Gastroesophageal sphincter (tissue), 4 donors: Measurements from ENCODE around the gene ZNF580. TPM values are rescaled to one million over a fixed set of nuclear protein-coding genes. Genes with fewer than 3 reads are reported as not detected.

Experiments used
- ATAC-seq: fragments of 150-250 bp; one replicate; pipeline ENCODE4 v1.9.1; 2016; ENCODE audit warnings: mild to moderate bottlenecking, moderate library complexity
- H3K27ac ChIP-seq, 4 donors: fragments of 200-600 bp; sonication (generic) in 3 of 4; 1 replicate in 3 of 4; 2 replicates in 1 of 4; pipeline ENCODE4 v1.5.1; 2016 to 2019
- H3K27me3 ChIP-seq: fragments of 200-600 bp; sonication (generic); one replicate; pipeline ENCODE4 v1.5.1; 2019
- H3K36me3 ChIP-seq, 2 donors: fragments of 200-600 bp; sonication (generic); one replicate each; pipeline ENCODE4 v1.5.1; 2019; ENCODE audit warnings: control low read depth in 1 of 2
- H3K4me1 ChIP-seq, 3 donors: fragments of 200-600 bp; sonication (generic); 1 replicate in 2 of 3; 2 replicates in 1 of 3; pipeline ENCODE4 v1.5.1; 2016 to 2019; ENCODE audit warnings: control low read depth in 2 of 3
- H3K4me3 ChIP-seq, 2 donors: fragments of 200-600 bp; sonication (generic); one replicate each; pipeline ENCODE4 v1.5.1; 2019; ENCODE audit warnings: mild to moderate bottlenecking in 1 of 2, moderate library complexity in 1 of 2
- H3K9me3 ChIP-seq, 3 donors: fragments of 200-600 bp; sonication (generic); one replicate each; pipeline ENCODE4 v1.5.1; 2017 to 2019; ENCODE audit warnings: control low read depth in 2 of 3
- EP300 ChIP-seq: sonication (generic); formaldehyde crosslinking; IDR thresholded peaks from one replicate; pipeline ENCODE4 v1.6.1; 2017; ENCODE audit warnings: antibody characterized with exemption, mild to moderate bottlenecking
- POLR2A ChIP-seq, 2 donors: fragments of 450-650 bp; IDR thresholded peaks; one replicate each; pipeline ENCODE4 v1.6.1; 2017; ENCODE audit warnings: antibody characterized with exemption in 2 of 2, mild to moderate bottlenecking in 2 of 2, moderate library complexity in 1 of 2
- POLR2AphosphoS5 ChIP-seq: sonication (generic); formaldehyde crosslinking; IDR thresholded peaks from one replicate; pipeline ENCODE4 v1.6.1; 2017; ENCODE audit warnings: antibody characterized with exemption
- WGBS, 2 donors: methylation state at CpG; one replicate each; pipeline ENCODE4 v1.1.5; 2018; ENCODE audit warnings: low coverage in 1 of 2; 5-methylcytosine and 5-hydroxymethylcytosine counted together
- total RNA-seq, 4 donors: library from RNA; depleted of rRNA; stranded (reverse); fragments of >200 nt; gene quantifications; one replicate each; pipeline ENCODE4 v1.1.0, GENCODE V29; 2016
- TF ChIP-seq, protein P1 (sequence below), 4 experiments: fragments of 200-600 bp in 2 of 4; fragments of 450-650 bp in 2 of 4; sonication (generic) in 1 of 4; IDR thresholded peaks; one replicate each; pipeline ENCODE4 v1.5.1; 2017 to 2019; ENCODE audit warnings: antibody characterized with exemption in 4 of 4, mild to moderate bottlenecking in 2 of 4, moderate library complexity in 2 of 4

Gene ZNF580
- total RNA-seq, 4 donors from 2014 or later: 28.9 to 44.1 (median 35.2) TPM

DNA sequence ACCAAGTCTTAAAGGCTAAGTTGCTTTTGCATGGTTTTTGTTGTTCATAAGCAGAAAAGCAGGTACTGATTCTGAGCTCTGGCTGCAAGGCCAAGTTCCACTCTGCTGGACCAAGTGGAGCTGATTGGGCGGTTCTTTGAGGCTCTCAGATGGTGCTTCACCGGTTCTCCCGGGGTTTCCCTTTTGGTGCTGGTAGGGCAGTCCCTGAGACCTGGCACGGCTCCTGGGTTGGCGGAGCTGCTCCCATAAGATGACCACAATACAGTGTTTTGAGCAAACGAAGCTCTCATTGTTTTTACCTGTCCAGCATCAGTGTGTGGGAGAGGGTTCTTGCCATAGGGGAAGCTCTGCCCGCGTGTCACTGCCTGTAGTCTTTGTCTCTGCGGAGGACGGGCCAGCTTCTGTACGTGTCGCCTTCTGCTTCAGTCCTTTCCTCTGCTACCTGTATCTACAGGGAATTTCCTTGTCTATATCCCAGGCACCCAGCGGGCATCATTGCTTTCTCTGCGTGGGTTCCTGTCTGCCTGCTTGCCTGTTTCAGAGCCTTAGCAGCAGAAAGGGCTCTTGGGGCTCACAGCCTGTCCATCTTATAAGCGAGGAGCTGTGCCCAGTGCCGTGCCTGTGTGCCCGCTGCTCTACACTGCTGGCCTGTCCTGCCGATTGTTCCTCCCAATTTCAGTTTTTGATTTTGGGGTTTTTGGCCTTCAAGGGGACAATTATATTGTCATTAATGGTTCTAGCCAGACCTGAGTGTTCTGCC is 16.4 kb downstream of the ZNF580 start:
- Histone ChIP-seq H3K4me3 (peak overlapping the region in 1 of 2 donors; percentile 97), H3K36me3 (peaks cover 0 to 42% of the 10 kb centered on the region in 2 donors), H3K27me3 (no peaks in the 10 kb centered on the region), H3K4me1 (peaks cover 0 to 70% (median 48%) of the 10 kb centered on the region in 3 donors), H3K9me3 (no peaks in the 10 kb centered on the region), H3K27ac (no peak overlapping the region)
- TF ChIP-seq EP300: no peak
- WGBS, 2 donors: 48 to 55% methylated on average over 12 to 16 of the region's 18 CpGs
- ATAC-seq: no peak

DNA sequence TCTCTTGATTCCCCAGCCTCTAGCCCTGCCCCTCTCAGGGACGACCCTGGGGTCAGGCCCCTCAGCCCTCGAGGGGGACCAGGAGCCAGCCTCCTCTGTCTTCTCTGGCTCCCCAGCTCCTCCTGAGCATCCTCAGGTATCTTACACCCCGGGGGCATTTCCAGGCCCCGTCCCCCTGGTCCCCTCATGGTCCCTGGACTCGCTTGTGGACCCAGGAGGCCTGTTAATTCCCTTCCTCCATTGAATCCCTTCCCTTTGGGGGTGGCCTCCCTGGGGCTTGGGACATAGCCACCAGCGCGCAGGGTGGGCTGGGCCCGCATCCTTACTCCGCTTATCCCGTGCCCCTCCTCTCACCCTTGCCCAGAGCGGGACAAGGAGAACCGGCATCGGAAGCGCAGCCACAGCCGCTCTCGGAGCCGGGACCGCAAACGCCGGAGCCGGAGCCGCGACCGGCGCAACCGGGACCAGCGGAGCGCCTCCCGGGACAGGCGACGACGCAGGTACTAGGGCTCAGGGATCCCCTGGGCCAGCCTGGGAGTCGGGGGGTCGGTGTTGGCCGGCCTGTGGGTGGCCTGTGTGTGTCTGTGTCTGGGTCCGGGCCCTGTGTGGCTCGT is 18.2 kb downstream of the ZNF580 start:
- peaks cover 0 to 54% of the 10 kb centered on the region in 2 donors for H3K36me3 ChIP-seq
- no peak overlapping the region for H3K27ac ChIP-seq
- no peak for TF ChIP-seq POLR2AphosphoS5
- TF ChIP-seq, protein P1, sequence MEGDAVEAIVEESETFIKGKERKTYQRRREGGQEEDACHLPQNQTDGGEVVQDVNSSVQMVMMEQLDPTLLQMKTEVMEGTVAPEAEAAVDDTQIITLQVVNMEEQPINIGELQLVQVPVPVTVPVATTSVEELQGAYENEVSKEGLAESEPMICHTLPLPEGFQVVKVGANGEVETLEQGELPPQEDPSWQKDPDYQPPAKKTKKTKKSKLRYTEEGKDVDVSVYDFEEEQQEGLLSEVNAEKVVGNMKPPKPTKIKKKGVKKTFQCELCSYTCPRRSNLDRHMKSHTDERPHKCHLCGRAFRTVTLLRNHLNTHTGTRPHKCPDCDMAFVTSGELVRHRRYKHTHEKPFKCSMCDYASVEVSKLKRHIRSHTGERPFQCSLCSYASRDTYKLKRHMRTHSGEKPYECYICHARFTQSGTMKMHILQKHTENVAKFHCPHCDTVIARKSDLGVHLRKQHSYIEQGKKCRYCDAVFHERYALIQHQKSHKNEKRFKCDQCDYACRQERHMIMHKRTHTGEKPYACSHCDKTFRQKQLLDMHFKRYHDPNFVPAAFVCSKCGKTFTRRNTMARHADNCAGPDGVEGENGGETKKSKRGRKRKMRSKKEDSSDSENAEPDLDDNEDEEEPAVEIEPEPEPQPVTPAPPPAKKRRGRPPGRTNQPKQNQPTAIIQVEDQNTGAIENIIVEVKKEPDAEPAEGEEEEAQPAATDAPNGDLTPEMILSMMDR (IDR thresholded peaks at IDR 0.05): no peak
- TF ChIP-seq POLR2A (IDR thresholded peaks at IDR 0.05): no peak
- TF ChIP-seq EP300: no peak
- WGBS, 2 donors: 80% methylated on average over 2 of the region's 37 CpGs; no CpG with 5 or more reads in 1 of the 2 donors
- ATAC-seq: no peak
- H3K4me3 ChIP-seq: no peak overlapping the region
- no peaks in the 10 kb centered on the region for H3K27me3 ChIP-seq
- H3K9me3 ChIP-seq: no peaks in the 10 kb centered on the region
- peaks cover 0 to 58% (median 39%) of the 10 kb centered on the region in 3 donors for H3K4me1 ChIP-seq

DNA sequence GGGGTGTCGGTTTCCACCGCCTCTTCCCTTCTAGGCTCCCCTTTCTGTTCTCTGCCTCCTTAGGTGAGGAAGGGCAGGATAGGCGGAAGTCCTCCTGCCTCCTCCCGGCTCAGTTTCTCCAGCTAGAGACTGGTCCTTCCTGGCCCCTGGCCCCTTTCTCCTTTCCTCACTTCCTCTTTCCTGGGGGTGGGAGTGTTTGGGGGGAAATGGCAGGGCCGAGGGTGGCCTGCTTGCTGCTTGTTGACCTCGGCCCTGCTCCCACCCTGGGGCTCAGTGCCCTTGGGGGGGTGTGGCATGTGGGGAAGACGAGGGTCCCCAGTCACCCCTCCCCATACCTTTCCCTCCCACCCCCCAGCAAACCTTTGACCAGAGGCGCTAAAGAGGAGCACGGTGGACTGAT is 19.0 kb downstream of the ZNF580 start:
- 79% methylated on average over 3 of the region's 9 CpGs; no CpG with 5 or more reads in 1 of the 2 donors for WGBS, 2 donors
- Histone ChIP-seq H3K9me3 (no peaks in the 10 kb centered on the region), H3K4me3 (no peak overlapping the region), H3K4me1 (peaks cover 0 to 58% (median 39%) of the 10 kb centered on the region in 3 donors), H3K27ac (no peak overlapping the region), H3K36me3 (peaks cover 0 to 63% of the 10 kb centered on the region in 2 donors), H3K27me3 (no peaks in the 10 kb centered on the region)
- TF ChIP-seq, protein P1 (IDR thresholded peaks at IDR 0.05): no peak
- TF ChIP-seq POLR2A (IDR thresholded peaks at IDR 0.05): no peak
- no peak for TF ChIP-seq EP300
- no peak for TF ChIP-seq POLR2AphosphoS5
- ATAC-seq: no peak

DNA sequence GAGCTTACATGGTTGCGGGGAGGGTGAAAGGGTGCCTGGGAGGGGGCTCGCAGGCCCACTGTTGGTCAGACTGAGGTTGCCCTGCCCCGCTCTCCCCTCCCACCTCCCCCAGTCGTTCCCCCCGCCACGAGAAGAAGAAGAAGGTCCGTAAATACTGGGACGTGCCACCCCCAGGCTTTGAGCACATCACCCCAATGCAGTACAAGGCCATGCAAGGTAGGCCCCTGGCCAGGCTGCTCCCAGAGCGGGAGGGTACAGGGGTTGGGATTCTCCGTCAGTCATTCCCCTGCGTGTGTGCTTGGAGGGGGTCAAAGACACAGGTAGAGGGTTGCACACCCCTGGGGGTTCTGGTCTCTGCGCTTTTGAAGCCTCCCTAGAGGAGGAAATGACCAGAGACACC is 19.6 kb downstream of the ZNF580 start:
- H3K27ac ChIP-seq: no peak overlapping the region
- TF ChIP-seq POLR2A (IDR thresholded peaks at IDR 0.05): no peak
- TF ChIP-seq POLR2AphosphoS5: no peak
- no peak for TF ChIP-seq EP300
- TF ChIP-seq, protein P1 (IDR thresholded peaks at IDR 0.05): no peak
- no CpG with 5 or more reads among the region's 12 CpGs for WGBS, 2 donors
- no peak overlapping the region for H3K4me3 ChIP-seq
- ATAC-seq: no peak
- peaks cover 0 to 69% of the 10 kb centered on the region in 2 donors for H3K36me3 ChIP-seq
- H3K9me3 ChIP-seq: no peaks in the 10 kb centered on the region
- H3K4me1 ChIP-seq: peaks cover 0 to 57% (median 39%) of the 10 kb centered on the region in 3 donors
- no peaks in the 10 kb centered on the region for H3K27me3 ChIP-seq

DNA sequence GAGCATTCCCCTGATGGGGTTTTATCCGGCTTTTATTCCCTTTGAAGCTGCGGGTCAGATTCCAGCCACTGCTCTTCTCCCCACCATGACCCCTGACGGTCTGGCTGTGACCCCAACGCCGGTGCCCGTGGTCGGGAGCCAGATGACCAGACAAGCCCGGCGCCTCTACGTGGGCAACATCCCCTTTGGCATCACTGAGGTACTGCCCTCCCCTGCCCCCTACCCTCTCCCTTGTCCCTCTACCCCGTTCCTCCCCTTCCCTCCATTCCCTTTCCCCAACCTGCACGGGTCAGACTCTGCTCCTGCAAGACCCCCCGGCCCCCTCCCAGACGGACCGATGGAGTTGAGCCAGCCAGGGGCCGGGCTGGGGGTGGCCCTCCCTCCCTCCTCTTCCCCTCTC is 20.2 kb downstream of the ZNF580 start:
- Histone ChIP-seq H3K4me1 (peaks cover 0 to 51% (median 37%) of the 10 kb centered on the region in 3 donors), H3K4me3 (no peak overlapping the region), H3K27ac (no peak overlapping the region), H3K9me3 (no peaks in the 10 kb centered on the region), H3K36me3 (peaks cover 0 to 75% of the 10 kb centered on the region in 2 donors), H3K27me3 (no peaks in the 10 kb centered on the region)
- no peak for ATAC-seq
- no peak for TF ChIP-seq POLR2AphosphoS5
- no peak for TF ChIP-seq EP300
- TF ChIP-seq, protein P1 (IDR thresholded peaks at IDR 0.05): no peak
- no peak for TF ChIP-seq POLR2A (IDR thresholded peaks at IDR 0.05)
- 49 to 60% methylated on average over 1 to 5 of the region's 16 CpGs for WGBS, 2 donors
